ENCODE measurements around the gene OSTF1. TPM values are rescaled to one million over a fixed set of nuclear protein-coding genes. Genes with fewer than 3 reads are reported as not detected.
A peak's percentile ranks its signal among the peaks of the same experiment; 100 is the strongest.

OSTF1 gene
- total RNA-seq, 1 donor from 2014 or later = 13.3 TPM

DNA sequence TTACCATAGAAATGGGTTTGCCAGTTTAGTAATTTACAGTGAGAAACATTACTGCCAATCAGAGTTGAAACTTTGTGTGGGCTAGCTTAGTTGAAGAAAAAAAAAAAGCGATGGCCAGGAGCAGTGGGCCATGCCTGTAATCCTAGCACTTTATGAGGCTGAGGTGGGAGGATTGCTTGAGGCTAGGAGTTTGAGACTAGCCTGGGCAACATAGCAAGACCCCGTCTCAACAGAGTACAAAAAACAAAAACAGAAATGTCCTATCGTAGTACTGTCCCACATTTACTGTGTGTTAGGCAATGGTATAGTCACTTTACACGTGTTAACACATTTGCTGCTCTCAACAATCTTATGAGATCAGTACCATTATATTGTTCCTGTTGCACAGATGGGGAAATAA, 2.3 kb downstream of the OSTF1 start:
- DNase-seq (ENCODE audit: low spot score in 2 of 2, unreplicated experiment in 2 of 2) = no peak
- Mint-ChIP-seq H3K27ac (no peak overlapping the region), H3K4me1 (peaks cover 45% of the 10 kb centered on the region), H3K36me3 (no peaks in the 10 kb centered on the region), H3K27me3 (ENCODE audit: low read depth) (no peaks in the 10 kb centered on the region), H3K4me3 (no peak overlapping the region), H3K9me3 (no peaks in the 10 kb centered on the region)
- TF ChIP-seq, protein P1, sequence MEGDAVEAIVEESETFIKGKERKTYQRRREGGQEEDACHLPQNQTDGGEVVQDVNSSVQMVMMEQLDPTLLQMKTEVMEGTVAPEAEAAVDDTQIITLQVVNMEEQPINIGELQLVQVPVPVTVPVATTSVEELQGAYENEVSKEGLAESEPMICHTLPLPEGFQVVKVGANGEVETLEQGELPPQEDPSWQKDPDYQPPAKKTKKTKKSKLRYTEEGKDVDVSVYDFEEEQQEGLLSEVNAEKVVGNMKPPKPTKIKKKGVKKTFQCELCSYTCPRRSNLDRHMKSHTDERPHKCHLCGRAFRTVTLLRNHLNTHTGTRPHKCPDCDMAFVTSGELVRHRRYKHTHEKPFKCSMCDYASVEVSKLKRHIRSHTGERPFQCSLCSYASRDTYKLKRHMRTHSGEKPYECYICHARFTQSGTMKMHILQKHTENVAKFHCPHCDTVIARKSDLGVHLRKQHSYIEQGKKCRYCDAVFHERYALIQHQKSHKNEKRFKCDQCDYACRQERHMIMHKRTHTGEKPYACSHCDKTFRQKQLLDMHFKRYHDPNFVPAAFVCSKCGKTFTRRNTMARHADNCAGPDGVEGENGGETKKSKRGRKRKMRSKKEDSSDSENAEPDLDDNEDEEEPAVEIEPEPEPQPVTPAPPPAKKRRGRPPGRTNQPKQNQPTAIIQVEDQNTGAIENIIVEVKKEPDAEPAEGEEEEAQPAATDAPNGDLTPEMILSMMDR (IDR thresholded peaks at IDR 0.05; ENCODE audit: unreplicated experiment) = no peak

DNA sequence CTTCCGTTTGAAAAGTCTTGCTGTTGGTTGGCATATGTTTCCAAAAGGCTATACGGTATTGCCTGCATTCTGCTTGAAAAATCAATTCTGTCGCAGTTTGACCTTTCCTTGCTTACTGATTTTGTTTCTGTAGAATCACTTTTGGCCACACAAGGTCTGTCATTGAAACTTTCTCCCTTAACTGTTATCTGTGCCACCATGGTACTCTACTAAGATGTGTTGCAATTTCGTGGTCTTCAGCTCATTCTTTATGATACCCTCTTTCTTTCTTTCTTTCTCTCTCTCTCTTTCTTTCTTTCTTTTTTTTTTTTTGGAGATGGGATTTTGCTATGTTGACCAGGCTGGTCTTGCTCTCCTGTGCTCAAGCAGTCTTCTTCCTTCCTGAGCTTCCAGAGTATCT, 4.5 kb downstream of the OSTF1 start:
- Mint-ChIP-seq H3K27ac (no peak overlapping the region), H3K36me3 (no peaks in the 10 kb centered on the region), H3K9me3 (no peaks in the 10 kb centered on the region), H3K4me3 (no peak overlapping the region), H3K4me1 (peaks cover 44% of the 10 kb centered on the region), H3K27me3 (ENCODE audit: low read depth) (no peaks in the 10 kb centered on the region)
- TF ChIP-seq, protein P1 (IDR thresholded peaks at IDR 0.05; ENCODE audit: unreplicated experiment) = no peak
- DNase-seq (ENCODE audit: low spot score in 2 of 2, unreplicated experiment in 2 of 2) = no peak

DNA sequence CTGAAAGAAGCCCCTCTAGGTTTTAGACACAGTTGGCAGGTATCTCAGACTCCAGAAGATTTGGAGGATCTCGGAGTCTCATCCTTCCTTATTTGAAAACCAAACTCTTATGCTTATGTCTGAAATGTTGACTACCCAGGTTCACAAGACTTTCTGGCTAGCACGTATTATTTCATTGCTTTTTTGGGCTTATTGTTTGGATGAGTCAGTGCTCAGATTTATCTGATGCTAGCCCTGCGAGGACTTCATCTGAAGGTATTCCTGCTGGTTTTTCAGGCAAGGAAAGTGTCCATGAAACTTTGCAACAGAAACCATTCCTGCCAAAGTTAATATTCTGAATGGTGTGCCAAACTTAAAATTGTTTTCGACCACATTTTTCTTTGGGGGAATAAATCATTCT, 8.5 kb downstream of the OSTF1 start:
- Mint-ChIP-seq H3K27me3 (ENCODE audit: low read depth) (no peaks in the 10 kb centered on the region), H3K9me3 (no peaks in the 10 kb centered on the region)
- TF ChIP-seq, protein P1 (IDR thresholded peaks at IDR 0.05; ENCODE audit: unreplicated experiment) = no peak

DNA sequence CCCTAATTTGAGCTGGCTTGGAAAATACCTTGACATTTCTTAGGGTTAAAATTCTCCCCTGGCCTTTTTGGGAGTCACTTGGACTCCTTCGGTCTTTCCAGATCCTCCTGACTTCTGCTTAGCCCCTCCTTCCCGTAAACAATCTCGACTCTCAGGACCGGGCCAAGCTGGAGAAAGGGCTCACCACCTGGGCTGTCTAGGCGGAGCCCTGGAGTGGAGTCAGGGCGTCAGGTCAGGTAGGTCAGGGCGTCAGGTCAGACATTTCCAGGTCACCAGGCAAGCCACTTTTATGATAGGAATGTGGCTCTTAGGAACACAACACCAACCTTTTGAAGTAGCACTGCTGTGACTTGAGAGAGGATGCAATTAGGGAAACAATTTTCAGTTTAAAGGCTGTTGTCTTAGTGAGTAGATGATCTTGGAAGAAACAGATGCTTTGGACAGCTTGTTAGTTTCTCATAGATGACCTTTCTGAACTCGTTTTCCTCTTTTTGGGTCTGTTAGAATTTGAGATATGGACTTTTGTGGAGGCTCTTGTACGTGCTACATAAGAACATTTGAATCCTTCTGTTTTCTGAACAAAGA, 12.8 kb downstream of the OSTF1 start:
- TF ChIP-seq, protein P1 (IDR thresholded peaks at IDR 0.05; ENCODE audit: unreplicated experiment) = no peak
- H3K9me3 Mint-ChIP-seq = no peaks in the 10 kb centered on the region
- no peaks in the 10 kb centered on the region for H3K27me3 Mint-ChIP-seq (ENCODE audit: low read depth)
- peak overlapping the region; percentile 43 for H3K27ac Mint-ChIP-seq
- no peak for DNase-seq (ENCODE audit: low spot score in 2 of 2, unreplicated experiment in 2 of 2)
- no peak overlapping the region for H3K4me3 Mint-ChIP-seq
- no peaks in the 10 kb centered on the region for H3K36me3 Mint-ChIP-seq
- peaks cover 20% of the 10 kb centered on the region for H3K4me1 Mint-ChIP-seq

More for the DNA sequence above, 8.5 kb downstream of the OSTF1 start:
- Mint-ChIP-seq H3K36me3 (no peaks in the 10 kb centered on the region), H3K4me3 (no peak overlapping the region), H3K4me1 (peaks cover 22% of the 10 kb centered on the region), H3K27ac (no peak overlapping the region)
- no peak for DNase-seq (ENCODE audit: low spot score in 2 of 2, unreplicated experiment in 2 of 2)

DNA sequence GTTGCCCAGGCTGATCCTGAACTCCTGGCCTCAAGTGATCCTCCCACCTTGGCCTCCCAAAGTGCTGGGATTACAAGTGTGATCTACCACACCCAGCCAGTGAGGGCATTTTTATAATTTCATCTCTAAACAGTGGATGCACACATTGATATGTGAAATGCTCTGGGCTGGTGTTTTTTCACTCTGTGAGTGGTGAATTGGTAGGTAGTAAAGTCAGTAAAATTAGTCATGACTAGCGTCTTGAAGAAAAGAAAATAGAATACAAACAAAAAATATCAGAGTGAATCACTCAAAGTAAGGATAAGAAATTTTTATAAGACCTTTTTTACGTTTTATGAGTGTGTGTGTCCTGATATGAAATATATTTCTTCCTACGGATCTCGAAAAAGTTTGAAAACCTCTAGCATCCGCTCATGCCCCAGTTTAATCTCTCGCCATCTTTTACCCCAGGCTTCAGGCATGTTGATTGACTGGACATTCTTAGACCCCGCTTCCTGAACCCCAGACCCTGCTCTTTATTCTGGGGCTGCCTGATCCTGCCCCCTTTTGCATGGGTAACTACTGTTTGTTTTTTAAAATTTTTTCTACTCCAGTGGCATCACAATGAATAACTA, 14.0 kb downstream of the OSTF1 start:
- TF ChIP-seq, protein P1 (IDR thresholded peaks at IDR 0.05; ENCODE audit: unreplicated experiment) = no peak
- Mint-ChIP-seq H3K4me1 (peaks cover 15% of the 10 kb centered on the region), H3K4me3 (no peak overlapping the region), H3K9me3 (no peaks in the 10 kb centered on the region), H3K36me3 (no peaks in the 10 kb centered on the region), H3K27me3 (ENCODE audit: low read depth) (no peaks in the 10 kb centered on the region), H3K27ac (no peak overlapping the region)
- no peak for DNase-seq (ENCODE audit: low spot score in 2 of 2, unreplicated experiment in 2 of 2)

All from mesothelial cell of epicardium (in vitro differentiated cells).